HEK293T (cell line): Measurements from ENCODE around the gene MEIS1.

Source experiments
- CTCF ChIA-PET: fragments of 350-600 bp; formaldehyde crosslinking; extraction: SDS; loops from one replicate; lab custom pipeline; 2021; ENCODE audit warnings: antibody characterized with exemption, inconsistent platforms; lab: Yijun Ruan, JAX
- POLR2A ChIA-PET: fragments of 350-600 bp; formaldehyde crosslinking; extraction: SDS; loops from one replicate; lab custom pipeline; 2020; ENCODE audit warnings: antibody characterized with exemption, inconsistent platforms; lab: Yijun Ruan, JAX
- DNase-seq: peaks from one replicate; pipeline ENCODE4 v3.0.0; 2012; ENCODE audit warnings: mixed read lengths; ENCODE audit errors: extremely low spot score
- ARNT ChIP-seq: fragments of 450-650 bp; IDR thresholded peaks from 2 replicates; pipeline ENCODE4 v1.6.1; 2017; ENCODE audit warnings: mild to moderate bottlenecking
- BHLHE40 ChIP-seq: fragments of 450-650 bp; IDR thresholded peaks from 2 replicates; pipeline ENCODE4 v1.6.1; 2016; ENCODE audit warnings: mild to moderate bottlenecking, moderate library complexity, borderline replicate concordance
- CTBP1 ChIP-seq: fragments of 450-650 bp; IDR thresholded peaks from 2 replicates; pipeline ENCODE4 v1.6.1; 2016; ENCODE audit warnings: borderline replicate concordance
- ELF4 ChIP-seq: fragments of 450-650 bp; IDR thresholded peaks from 2 replicates; pipeline ENCODE4 v1.6.1; 2017; ENCODE audit warnings: antibody characterized with exemption
- FOXA1 ChIP-seq: fragments of 450-650 bp; IDR thresholded peaks from 2 replicates; pipeline ENCODE4 v1.6.1; 2016; ENCODE audit warnings: mild to moderate bottlenecking
- FOXK2 ChIP-seq: fragments of 450-650 bp; IDR thresholded peaks from 2 replicates; pipeline ENCODE4 v1.6.1; 2016; ENCODE audit warnings: mild to moderate bottlenecking
- FOXM1 ChIP-seq: fragments of 450-650 bp; IDR thresholded peaks from 2 replicates; pipeline ENCODE4 v1.6.1; 2017; ENCODE audit warnings: mild to moderate bottlenecking, borderline replicate concordance
- HDGF ChIP-seq: fragments of 450-650 bp; IDR thresholded peaks from 2 replicates; pipeline ENCODE4 v1.6.1; 2017; ENCODE audit warnings: antibody characterized with exemption, borderline replicate concordance
- L3MBTL2 ChIP-seq: fragments of 450-650 bp; conservative IDR thresholded peaks from 2 replicates; pipeline ENCODE4 v1.6.1; 2016; ENCODE audit warnings: mild to moderate bottlenecking
- LEF1 ChIP-seq: fragments of 450-650 bp; IDR thresholded peaks from 2 replicates; pipeline ENCODE4 v1.6.1; 2017; ENCODE audit warnings: mild to moderate bottlenecking, borderline replicate concordance
- NFRKB ChIP-seq: fragments of 450-650 bp; IDR thresholded peaks from 2 replicates; pipeline ENCODE4 v1.6.1; 2016; ENCODE audit warnings: mild to moderate bottlenecking, moderate library complexity
- PKNOX1 ChIP-seq: fragments of 450-650 bp; IDR thresholded peaks from 2 replicates; pipeline ENCODE4 v1.6.1; 2016
- SP1 ChIP-seq: fragments of 450-650 bp; IDR thresholded peaks from 2 replicates; pipeline ENCODE4 v1.6.1; 2017
- SUZ12 ChIP-seq: fragments of 450-650 bp; IDR thresholded peaks from 2 replicates; pipeline ENCODE4 v1.6.1; 2016; ENCODE audit warnings: mild to moderate bottlenecking
- TARDBP ChIP-seq: fragments of 450-650 bp; IDR thresholded peaks from 2 replicates; pipeline ENCODE4 v1.6.1; 2016
- ZNF384 ChIP-seq: fragments of 450-650 bp; IDR thresholded peaks from 2 replicates; pipeline ENCODE4 v1.6.1; 2016

Gene MEIS1

GRCh38 chr2:66568650-66569300 lies 133.8 kb downstream of the MEIS1 start:
- TF ChIP-seq NFRKB (no peak), PKNOX1 (peak; percentile 27; the same call in 1 of the 2 replicates), FOXK2 (no peak)
- CTCF ChIA-PET: interaction anchor here (0.6 kb wide), 2 partner anchors 40 to 140 kb away, joined by 3 read pairs; no protein-coding TSS in a partner anchor
- POLR2A ChIA-PET: interaction anchor here (0.6 to 3.1 kb wide), 5 partner anchors 8 to 135 kb away, joined by 3 to 18 read pairs (median 6); partner anchors contain the start of gene MEIS1
- no peak for DNase-seq

- CTCF ChIA-PET: no interaction called here
- DNase-seq: peak; percentile 57
- POLR2A ChIA-PET: interaction anchor here (0.6 to 3.1 kb wide), 4 partner anchors 62 to 135 kb away, joined by 3 to 18 read pairs (median 3); partner anchors contain the start of gene MEIS1
- no peak for TF ChIP-seq L3MBTL2
- peak; percentile 48; the same call in 1 of the 2 replicates for TF ChIP-seq FOXK2
- TF ChIP-seq HDGF: 0 out of 2 replicates have a peak, but pooled peaks have one; percentile 69
- 0 out of 2 replicates have a peak, but pooled peaks have one; percentile 13 for TF ChIP-seq CTBP1
- TF ChIP-seq TARDBP: no peak
- no peak for TF ChIP-seq NFRKB
- TF ChIP-seq PKNOX1: peak; percentile 96
Observed at GRCh38 chr2:66569321-66569851, 134.5 kb downstream of the MEIS1 start.

GRCh38 chr2:66569974-66570373 lies 135.0 kb downstream of the MEIS1 start:
- TF ChIP-seq ARNT (no peak), BHLHE40 (no peak), L3MBTL2 (no peak), ELF4 (no peak), HDGF (no peak), FOXM1 (no peak), PKNOX1 (no peak), FOXK2 (no peak), NFRKB (no peak), ZNF384 (no peak), SP1 (no peak)
- CTCF ChIA-PET: no interaction called here
- DNase-seq: no peak
- POLR2A ChIA-PET: interaction anchor here (0.6 to 3.1 kb wide), 4 partner anchors 14 to 136 kb away, joined by 3 to 18 read pairs (median 3); partner anchors contain the start of gene MEIS1

GRCh38 chr2:66570471-66570870 lies 135.5 kb downstream of the MEIS1 start:
- TF ChIP-seq FOXA1 (no peak), L3MBTL2 (no peak), TARDBP (no peak), ZNF384 (no peak), LEF1 (no peak), CTBP1 (no peak), NFRKB (no peak), ARNT (no peak), PKNOX1 (no peak), SP1 (no peak), FOXK2 (no peak), ELF4 (no peak), SUZ12 (no peak), FOXM1 (no peak), BHLHE40 (no peak), HDGF (no peak)
- ChIA-PET CTCF (no interaction called here), POLR2A (interaction anchor here (0.8 to 3.1 kb wide), 2 partner anchors 14 to 136 kb away, joined by 3 to 18 read pairs; partner anchors contain the start of gene MEIS1)
- no peak for DNase-seq

- no peak for TF ChIP-seq FOXM1
- TF ChIP-seq L3MBTL2: no peak
- no peak for TF ChIP-seq ZNF384
- TF ChIP-seq PKNOX1: no peak
- no peak for TF ChIP-seq FOXK2
- no peak for TF ChIP-seq ELF4
- no peak for TF ChIP-seq HDGF
- no peak for TF ChIP-seq ARNT
- ChIA-PET CTCF (interaction anchor here (0.7 kb wide), 1 partner anchor 138 kb away, joined by 3 read pairs; no protein-coding TSS in a partner anchor), POLR2A (interaction anchor here (0.6 to 3.1 kb wide), 2 partner anchors 138 to 487 kb away, joined by 4 to 18 read pairs; partner anchors contain the start of gene MEIS1)
- no peak for DNase-seq
Observed at GRCh38 chr2:66571918-66572317, 137.0 kb downstream of the MEIS1 start.
